OCI-LY1 (cell line): ENCODE measurements around the gene CETN3.

Experiments
- H2AFZ ChIP-seq: fragments of 200-600 bp; sonication (generic), shearing (Covaris generic); 2 replicates; pipeline ENCODE4 v1.6.0; 2014; ENCODE audit warnings: antibody characterized with exemption, mild to moderate bottlenecking, low read length
- H3F3A ChIP-seq: fragments of 200-600 bp; sonication (generic), shearing (Covaris generic); 2 replicates; pipeline ENCODE4 v1.6.0; 2014; ENCODE audit warnings: mild to moderate bottlenecking, antibody characterized with exemption, low read length, moderate library complexity; ENCODE audit not compliant: insufficient read depth
- H3K27ac ChIP-seq: fragments of 200-600 bp; sonication (generic); 2 replicates; pipeline ENCODE4 v1.5.1; 2014; ENCODE audit warnings: low read length, mixed run types, mild to moderate bottlenecking, low read depth; ENCODE audit not compliant: poor library complexity, severe bottlenecking
- H3K27me3 ChIP-seq: fragments of 200-600 bp; sonication (generic); 2 replicates; pipeline ENCODE4 v1.6.0; 2014; ENCODE audit warnings: antibody characterized with exemption, mild to moderate bottlenecking, low read length, moderate library complexity; ENCODE audit not compliant: insufficient read depth
- H3K36me3 ChIP-seq: fragments of 200-600 bp; sonication (generic); 2 replicates; pipeline ENCODE4 v1.6.1; 2014; ENCODE audit warnings: mild to moderate bottlenecking, antibody characterized with exemption, low read length, moderate library complexity, mixed read lengths; ENCODE audit not compliant: insufficient read depth
- H3K4me1 ChIP-seq: fragments of 200-600 bp; sonication (generic); 2 replicates; pipeline ENCODE4 v1.5.1; 2014; ENCODE audit warnings: mild to moderate bottlenecking, low read length, moderate library complexity; ENCODE audit not compliant: insufficient read depth, severe bottlenecking
- H3K4me2 ChIP-seq: fragments of 200-600 bp; sonication (generic), shearing (Covaris generic); 2 replicates; pipeline ENCODE4 v1.6.1; 2014; ENCODE audit warnings: low read length
- H3K4me3 ChIP-seq: fragments of 200-600 bp; sonication (generic); 2 replicates; pipeline ENCODE4 v1.5.1; 2014; ENCODE audit warnings: low read length, low read depth, mild to moderate bottlenecking, mixed read lengths; ENCODE audit not compliant: poor library complexity, severe bottlenecking
- H3K79me2 ChIP-seq: fragments of 200-600 bp; shearing (Covaris generic); 2 replicates; pipeline ENCODE4 v1.6.1; 2016; ENCODE audit warnings: mixed run types, low read length, mixed read lengths; ENCODE audit not compliant: insufficient read depth
- H3K9ac ChIP-seq: fragments of 200-600 bp; sonication (generic), shearing (Covaris generic); 2 replicates; pipeline ENCODE4 v1.6.1; 2014; ENCODE audit warnings: mild to moderate bottlenecking, low read length, mixed read lengths
- H3K9me2 ChIP-seq: fragments of 200-600 bp; sonication (generic), shearing (Covaris generic); 2 replicates; pipeline ENCODE4 v1.6.1; 2014; ENCODE audit warnings: low read depth, mild to moderate bottlenecking, low read length, mixed read lengths
- H3K9me3 ChIP-seq: fragments of 200-600 bp; shearing (Covaris generic); 2 replicates; pipeline ENCODE4 v1.6.1; 2014; ENCODE audit warnings: low read length, mixed read lengths
- H4K20me1 ChIP-seq: fragments of 200-600 bp; sonication (generic), shearing (Covaris generic); 2 replicates; pipeline ENCODE4 v1.6.0; 2016; ENCODE audit warnings: mild to moderate bottlenecking, low read length; ENCODE audit not compliant: insufficient read depth
- CTCF ChIP-seq: fragments of 200-600 bp; sonication (generic), shearing (Covaris generic); IDR thresholded peaks from 2 replicates; pipeline ENCODE4 v1.5.1; 2017; ENCODE audit warnings: mild to moderate bottlenecking, antibody characterized with exemption, low read length, moderate library complexity, mixed read lengths
- EZH2 ChIP-seq: fragments of 200-600 bp; sonication (generic), shearing (Covaris generic); IDR thresholded peaks from 2 replicates; pipeline ENCODE4 v1.8.0; 2017; ENCODE audit warnings: borderline replicate concordance, mixed run types, mild to moderate bottlenecking, antibody characterized with exemption, low read length, moderate library complexity, mixed read lengths

The CETN3 gene

GRCh38 chr5:90356622-90357021 is 52.9 kb downstream of the CETN3 start:
- Histone ChIP-seq H3K79me2 (no peaks in the 10 kb centered on the region), H3K27me3 (no peaks in the 10 kb centered on the region), H3K9me2 (no peaks in the 10 kb centered on the region), H3K4me2 (no peak overlapping the region), H3K27ac (no peak overlapping the region), H3K4me3 (no peak overlapping the region), H3K4me1 (no peaks in the 10 kb centered on the region), H3K9me3 (no peaks in the 10 kb centered on the region), H4K20me1 (no peaks in the 10 kb centered on the region), H2AFZ (no peak overlapping the region), H3K9ac (no peak overlapping the region), H3K36me3 (no peaks in the 10 kb centered on the region), H3F3A (no peaks in the 10 kb centered on the region)
- TF ChIP-seq CTCF (no peak), EZH2 (no peak)

GRCh38 chr5:90356176-90356575 is 53.4 kb downstream of the CETN3 start:
- Histone ChIP-seq H3K4me1 (no peaks in the 10 kb centered on the region), H3K36me3 (no peaks in the 10 kb centered on the region), H3K9me3 (no peaks in the 10 kb centered on the region), H3F3A (no peaks in the 10 kb centered on the region), H3K27me3 (no peaks in the 10 kb centered on the region), H3K4me2 (no peak overlapping the region), H3K4me3 (no peak overlapping the region), H3K9me2 (no peaks in the 10 kb centered on the region), H3K79me2 (no peaks in the 10 kb centered on the region), H3K9ac (no peak overlapping the region), H2AFZ (no peak overlapping the region), H4K20me1 (no peaks in the 10 kb centered on the region), H3K27ac (no peak overlapping the region)
- TF ChIP-seq EZH2, result no peak
- no peak for TF ChIP-seq CTCF

- Histone ChIP-seq H2AFZ (no peak overlapping the region), H3K9me3 (no peaks in the 10 kb centered on the region), H3K4me1 (no peaks in the 10 kb centered on the region), H3K4me2 (no peak overlapping the region), H3K27me3 (no peaks in the 10 kb centered on the region), H3F3A (no peaks in the 10 kb centered on the region), H3K4me3 (no peak overlapping the region), H3K27ac (no peak overlapping the region), H3K36me3 (no peaks in the 10 kb centered on the region), H3K9ac (no peak overlapping the region), H4K20me1 (no peaks in the 10 kb centered on the region), H3K9me2 (no peaks in the 10 kb centered on the region), H3K79me2 (no peaks in the 10 kb centered on the region)
- TF ChIP-seq EZH2, result no peak
- no peak for TF ChIP-seq CTCF
These were observed 53.9 kb downstream of the CETN3 start for GRCh38 chr5:90355635-90356034.
